Measurements from ENCODE around the gene KLHDC1.

GRCh38 chr14:49774106-49774505, 81.2 kb downstream of the KLHDC1 start:
- no peak for TF ChIP-seq POLR2A (IDR thresholded peaks at IDR 0.05)
- TF ChIP-seq CTCF (IDR thresholded peaks at IDR 0.05) = no peak
